ENCODE data around the gene ZNF670. TPM values are rescaled to one million over a fixed set of nuclear protein-coding genes. Genes with fewer than 3 reads are reported as not detected.
A peak's percentile ranks its signal among the peaks of the same experiment; 100 is the strongest.

The ZNF670 gene
- total RNA-seq, 6 donors from 2014 or later = 0.67 to 4.7 (median 2.3) TPM

DNA sequence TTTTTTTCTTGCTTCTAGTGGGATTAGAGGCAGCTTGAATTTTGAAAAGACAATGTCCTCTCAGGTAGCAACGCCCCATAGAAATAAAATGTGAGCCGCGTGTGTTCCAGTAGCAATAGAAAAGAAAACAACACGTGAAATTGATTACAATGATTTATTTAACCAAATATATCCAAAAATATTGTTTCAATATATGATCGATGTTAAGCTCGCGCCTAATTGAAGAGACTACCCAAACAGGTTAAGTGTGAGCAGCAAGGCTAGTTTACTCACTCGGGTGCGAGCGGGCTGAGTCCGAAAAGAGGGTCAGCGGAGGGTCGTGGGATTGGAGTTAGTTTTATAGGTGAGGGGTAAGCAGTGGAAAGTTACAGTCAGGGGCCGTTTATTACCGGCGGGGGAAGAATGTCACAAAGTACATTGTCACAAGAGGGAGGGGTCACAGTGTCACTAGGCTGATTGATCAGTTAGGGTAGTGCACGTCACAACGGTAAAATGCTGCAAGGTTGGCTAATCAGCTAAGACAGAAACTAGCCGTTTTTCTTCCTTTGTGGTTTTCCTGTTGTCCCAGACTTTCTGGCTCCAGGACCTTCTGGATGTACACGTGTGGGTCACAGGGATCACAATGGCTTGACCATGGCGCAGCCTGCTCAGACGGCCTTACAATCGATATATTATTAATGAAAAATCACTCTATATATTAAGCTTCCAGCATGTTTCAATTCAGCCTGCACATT lies 697 bp upstream of the ZNF670 start:
- ATAC-seq (ENCODE audit: low FRiP score in 2 of 2) (peak in 1 of 2 donors; percentile 4), DNase-seq (no peak)
- no peaks in the 10 kb centered on the region for H3K9me3 ChIP-seq
- no peaks in the 10 kb centered on the region for H3K36me3 ChIP-seq
- peak overlapping the region in 3 of 4 donors; percentile 64 to 86 (median 71) for H3K4me3 ChIP-seq
- TF ChIP-seq POLR2AphosphoS5 (IDR thresholded peaks at IDR 0.05) (no peak), POLR2A (IDR thresholded peaks at IDR 0.05) (no peak), EP300 (IDR thresholded peaks at IDR 0.05) (no peak), CTCF (IDR thresholded peaks at IDR 0.05) (no peak)
- H3K27me3 ChIP-seq = no peaks in the 10 kb centered on the region
- H3K27ac ChIP-seq = peak overlapping the region in 2 of 4 donors; percentile 81 to 87
- H3K4me1 ChIP-seq = peaks cover 11 to 14% (median 12%) of the 10 kb centered on the region in 4 donors
- 42 to 46% methylated on average over 23 of the region's 23 CpGs for WGBS, 2 donors

GRCh38 chr1:247077876-247078257 lies 744 bp downstream of the ZNF670 start:
- DNase-seq = no peak
- Histone ChIP-seq H3K36me3 (no peaks in the 10 kb centered on the region), H3K4me1 (peaks cover 11 to 14% (median 12%) of the 10 kb centered on the region in 4 donors), H3K27ac (peak overlapping the region; percentile 68 to 87 (median 81)), H3K4me3 (peak overlapping the region; percentile 60 to 86 (median 68)), H3K9me3 (peaks cover 0 to 3% (median 0%) of the 10 kb centered on the region in 4 donors), H3K27me3 (no peaks in the 10 kb centered on the region)
- 0 to 2% methylated on average over 8 of the region's 8 CpGs for WGBS, 2 donors
- TF ChIP-seq POLR2A (IDR thresholded peaks at IDR 0.05) (no peak), EP300 (IDR thresholded peaks at IDR 0.05) (no peak), CTCF (IDR thresholded peaks at IDR 0.05) (no peak), POLR2AphosphoS5 (IDR thresholded peaks at IDR 0.05) (no peak)
- ATAC-seq (ENCODE audit: low FRiP score in 2 of 2) = peak in 1 of 2 donors; percentile 6

DNA sequence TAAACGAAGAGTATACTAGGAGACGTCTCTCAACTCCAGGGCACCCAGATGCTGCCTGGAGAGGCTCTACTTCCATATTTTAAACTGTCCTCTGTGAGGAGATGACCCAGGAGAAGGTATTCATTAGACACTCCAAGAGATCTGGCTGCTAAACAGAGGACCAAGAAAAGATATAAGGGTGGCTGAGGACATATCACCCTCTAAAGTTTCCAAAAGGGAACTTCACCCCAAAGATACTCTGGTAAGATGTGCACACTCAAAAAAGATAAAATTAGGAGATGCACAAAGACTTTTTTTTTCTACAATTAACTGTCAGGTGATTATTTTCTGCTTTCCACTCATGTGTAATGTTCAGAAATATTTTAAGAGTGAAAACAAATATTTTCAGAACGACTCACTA lies 1.4 kb downstream of the ZNF670 start:
- WGBS, 2 donors = 77 to 79% methylated on average over 3 of the region's 3 CpGs
- peak overlapping the region in 1 of 4 donors; percentile 86 for H3K4me3 ChIP-seq
- no peak for DNase-seq
- TF ChIP-seq POLR2A (IDR thresholded peaks at IDR 0.05) (no peak), POLR2AphosphoS5 (IDR thresholded peaks at IDR 0.05) (no peak), CTCF (IDR thresholded peaks at IDR 0.05) (no peak), EP300 (IDR thresholded peaks at IDR 0.05) (no peak)
- H3K27ac ChIP-seq = no peak overlapping the region
- H3K9me3 ChIP-seq = peaks cover 0 to 3% (median 0%) of the 10 kb centered on the region in 4 donors
- no peaks in the 10 kb centered on the region for H3K36me3 ChIP-seq
- no peak for ATAC-seq (ENCODE audit: low FRiP score in 2 of 2)
- H3K4me1 ChIP-seq = peaks cover 11 to 14% (median 12%) of the 10 kb centered on the region in 4 donors
- H3K27me3 ChIP-seq = no peaks in the 10 kb centered on the region

DNA sequence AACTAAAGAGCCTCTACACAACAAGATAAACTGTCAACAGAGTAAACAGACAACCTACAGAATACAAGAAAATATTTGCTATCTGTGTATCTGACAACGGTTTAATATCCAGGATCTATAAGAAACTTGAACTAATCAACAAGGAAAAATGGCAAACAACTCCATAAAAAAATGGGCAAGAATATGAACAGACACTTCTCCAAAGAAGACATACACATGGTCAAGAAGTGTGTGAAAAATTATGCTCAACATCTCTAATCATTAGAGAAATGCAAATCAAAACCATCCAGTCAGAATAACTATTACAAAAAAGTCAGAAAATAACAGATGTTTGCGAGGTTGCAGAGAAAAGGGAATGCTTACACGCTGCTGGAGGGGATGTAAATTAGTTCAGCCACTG lies 8.0 kb downstream of the ZNF670 start:
- no peak for TF ChIP-seq POLR2A (IDR thresholded peaks at IDR 0.05)
- 83 to 99% methylated on average over 3 of the region's 3 CpGs for WGBS, 2 donors
- H3K4me1 ChIP-seq = no peaks in the 10 kb centered on the region
- H3K36me3 ChIP-seq = no peaks in the 10 kb centered on the region
- H3K4me3 ChIP-seq = no peak overlapping the region
- no peaks in the 10 kb centered on the region for H3K27me3 ChIP-seq
- H3K9me3 ChIP-seq = peaks cover 0 to 14% (median 10%) of the 10 kb centered on the region in 4 donors
- H3K27ac ChIP-seq = no peak overlapping the region
- no peak for DNase-seq
- no peak for ATAC-seq (ENCODE audit: low FRiP score in 2 of 2)

GRCh38 chr1:247064304-247064703 lies 14.3 kb downstream of the ZNF670 start:
- Histone ChIP-seq H3K27me3 (no peaks in the 10 kb centered on the region), H3K27ac (no peak overlapping the region), H3K9me3 (peaks cover 0 to 20% (median 10%) of the 10 kb centered on the region in 4 donors), H3K36me3 (no peaks in the 10 kb centered on the region), H3K4me1 (no peaks in the 10 kb centered on the region), H3K4me3 (no peak overlapping the region)
- WGBS, 2 donors = 70 to 81% methylated on average over 3 of the region's 3 CpGs
- ATAC-seq (ENCODE audit: low FRiP score in 2 of 2) (no peak), DNase-seq (no peak)
- TF ChIP-seq EP300 (IDR thresholded peaks at IDR 0.05) (no peak), POLR2AphosphoS5 (IDR thresholded peaks at IDR 0.05) (no peak), POLR2A (IDR thresholded peaks at IDR 0.05) (no peak), CTCF (IDR thresholded peaks at IDR 0.05) (no peak)

All from upper lobe of left lung (tissue), 6 donors.